Stimulated activated CD4-positive, alpha-beta T cell treated with anti-CD3 and anti-CD28 coated beads, Interleukin-1b, Interleukin-23, amount 100 ng/mL, for 24 hours (primary cell): Measurements from ENCODE around the gene SAE1.

Source experiments
- DNase-seq, 4 experiments: peaks; one replicate each; pipeline ENCODE4 v3.0.0-alpha.2; 2020; ENCODE audit warnings: low read depth in 4 of 4, low spot score in 1 of 4

Gene SAE1

DNA sequence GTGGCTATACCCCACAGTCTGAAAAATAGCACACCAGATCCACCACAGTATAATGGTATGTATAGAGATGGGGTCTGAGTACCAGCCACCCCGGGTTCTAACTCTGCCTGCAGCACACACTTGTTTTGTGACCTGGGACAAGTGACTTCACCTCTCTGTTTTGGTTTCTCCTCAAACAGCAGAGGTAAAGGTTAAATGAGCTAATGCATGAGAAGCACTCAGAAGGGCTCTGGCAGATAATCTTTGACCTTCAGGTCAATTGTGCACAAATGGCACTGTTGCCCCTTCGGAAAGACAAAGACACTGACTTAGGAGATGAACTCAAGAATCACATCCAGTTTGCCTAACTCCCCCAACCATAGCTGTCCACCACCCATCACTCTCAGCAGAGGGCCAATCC is 24.8 kb upstream of the SAE1 start:
- DNase-seq: no peak

DNA sequence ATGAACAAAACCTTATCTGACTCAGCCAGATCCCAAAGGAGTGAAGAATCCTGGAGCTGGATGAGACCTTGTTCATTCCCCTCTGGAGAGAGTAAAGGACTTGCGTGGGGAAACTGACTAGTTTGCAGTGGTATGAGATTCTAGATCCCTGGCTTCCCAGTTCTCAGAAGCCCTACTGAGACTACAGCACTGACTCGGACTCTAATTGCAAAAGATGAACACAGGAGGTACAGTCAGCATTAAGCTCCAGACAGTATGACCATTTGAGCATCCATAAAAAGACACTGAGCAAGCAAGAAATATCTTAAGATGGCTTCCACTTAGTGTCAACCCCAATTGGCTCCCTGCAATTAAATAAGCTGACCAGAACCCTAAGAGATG is 23.8 kb upstream of the SAE1 start:
- DNase-seq: no peak

DNA sequence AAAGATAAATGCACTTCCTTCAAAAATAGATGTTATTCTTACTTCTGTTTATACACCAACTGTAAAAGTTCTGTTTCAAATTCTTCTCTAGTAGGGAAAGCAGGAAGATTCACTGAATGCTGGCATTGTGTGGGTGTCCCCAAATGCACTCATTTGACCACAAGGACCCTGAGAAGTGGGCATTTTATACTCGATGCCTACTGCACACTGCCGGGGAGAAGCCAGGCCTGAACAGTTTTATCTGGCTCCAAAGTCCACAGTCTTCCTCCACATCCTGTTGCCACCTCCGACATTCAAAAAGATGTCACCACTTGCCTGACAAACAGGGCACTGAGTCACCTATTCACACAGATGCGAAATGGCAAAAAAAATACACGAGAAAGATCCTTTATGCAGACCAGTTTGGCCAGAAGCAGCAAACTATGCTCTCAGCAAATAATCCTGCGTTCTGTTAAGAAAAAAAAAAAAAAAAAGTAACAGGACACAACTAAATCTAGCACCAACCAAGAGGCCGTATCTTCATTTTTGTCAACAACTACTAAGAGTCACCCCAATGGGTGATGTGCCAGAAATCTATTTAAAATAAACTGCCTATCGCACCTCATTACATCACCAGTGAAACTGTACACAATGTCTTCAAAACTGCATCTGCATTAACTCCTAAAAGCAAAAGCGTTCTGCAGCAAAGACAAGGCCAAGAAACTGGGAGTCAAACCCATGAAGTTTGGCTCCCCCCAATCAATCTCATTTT is 23.3 kb upstream of the SAE1 start:
- DNase-seq: no peak

DNA sequence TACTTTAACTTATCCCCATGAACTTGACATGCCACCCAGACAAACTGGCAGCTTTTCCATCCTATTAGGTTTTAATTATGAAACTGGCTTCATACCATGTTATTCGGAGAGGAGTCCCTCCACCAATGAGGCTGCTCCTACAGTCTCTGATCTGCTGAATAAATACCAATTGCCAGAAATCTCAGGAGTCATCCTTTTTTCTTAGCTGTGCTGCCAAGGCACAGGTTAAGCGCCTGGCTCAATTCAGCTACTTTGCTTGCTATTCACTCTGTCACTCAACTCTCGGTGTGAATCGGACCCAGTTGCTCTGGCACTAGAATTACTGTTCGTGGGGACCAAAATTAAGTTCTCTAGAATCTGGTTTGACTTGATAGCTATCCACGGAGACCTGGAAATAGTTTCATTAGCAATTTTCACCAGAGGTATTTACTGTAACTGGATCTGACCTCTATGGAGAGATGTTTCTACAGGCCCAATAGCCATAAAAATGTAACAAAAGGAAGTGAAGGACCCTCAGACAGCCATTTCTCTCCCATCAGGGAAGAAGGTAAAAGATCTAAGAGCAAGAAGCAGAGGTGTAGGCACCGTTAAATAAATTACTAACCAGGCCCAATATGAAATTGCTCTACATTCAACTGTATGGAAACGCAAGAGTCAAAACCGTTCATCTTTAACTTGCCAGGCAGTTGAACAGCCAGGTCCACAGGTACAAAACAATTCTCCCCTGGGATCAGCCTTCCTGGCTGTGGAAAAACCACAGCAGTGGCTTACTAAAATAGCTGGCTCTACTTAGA is 22.5 kb upstream of the SAE1 start:
- DNase-seq: no peak

DNA sequence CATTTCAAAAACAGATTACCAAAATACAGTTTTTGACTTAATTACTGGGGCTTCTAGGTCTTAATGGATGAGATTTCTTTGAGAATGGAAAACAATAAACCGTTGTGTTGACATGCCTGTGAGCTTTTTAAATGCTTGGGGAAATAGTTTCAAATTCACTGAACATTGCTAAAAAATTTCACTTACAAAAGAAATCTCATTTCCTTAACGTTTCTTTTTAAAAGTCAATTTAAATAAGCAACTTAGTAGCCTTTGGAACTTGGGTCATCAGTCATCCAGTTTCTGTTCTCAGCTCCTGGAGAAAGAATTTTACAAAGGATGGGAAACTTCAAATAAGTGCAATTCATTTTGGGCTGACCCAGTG is 21.5 kb upstream of the SAE1 start:
- no peak for DNase-seq

DNA sequence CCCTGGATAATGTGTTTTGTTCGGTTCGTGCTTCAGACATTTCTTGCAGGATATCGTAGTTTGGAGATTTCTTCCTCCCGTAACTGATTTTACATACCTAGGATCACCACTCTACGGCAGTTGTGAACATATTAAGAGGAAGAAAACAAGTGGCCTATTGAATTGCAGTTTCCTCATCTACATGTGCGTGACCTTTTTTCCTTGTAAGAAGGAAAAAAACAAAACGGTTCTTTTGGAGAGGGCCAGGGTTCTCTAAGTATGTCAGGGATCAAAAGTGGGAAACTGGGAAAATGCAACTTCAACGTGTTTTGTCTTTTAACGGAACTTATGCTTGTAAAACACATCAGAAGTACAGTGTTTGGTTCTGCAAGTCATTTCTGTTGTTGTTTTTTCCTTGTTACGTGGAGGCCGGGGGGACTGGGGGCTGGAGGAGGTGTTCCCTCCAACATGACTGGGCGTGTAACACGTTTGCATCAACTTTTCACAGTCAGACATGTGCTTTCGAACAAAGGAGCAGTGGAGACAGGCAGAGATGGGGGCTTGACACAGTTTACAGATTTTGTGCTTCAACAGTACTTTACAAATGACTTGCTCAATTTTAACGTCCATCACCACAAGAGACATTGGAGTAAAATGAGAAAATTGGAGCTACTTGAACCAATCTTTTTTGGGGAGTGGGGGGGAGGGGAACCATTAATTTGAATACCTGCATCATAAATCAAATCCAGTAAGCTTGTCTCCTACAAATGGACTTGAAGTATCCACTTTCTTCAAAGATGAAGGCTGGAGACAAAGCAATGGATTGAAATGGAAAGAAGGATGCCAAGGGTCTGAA is 20.9 kb upstream of the SAE1 start:
- peak in 3 of 4 experiments; percentile 39 to 59 (median 45) for DNase-seq

DNA sequence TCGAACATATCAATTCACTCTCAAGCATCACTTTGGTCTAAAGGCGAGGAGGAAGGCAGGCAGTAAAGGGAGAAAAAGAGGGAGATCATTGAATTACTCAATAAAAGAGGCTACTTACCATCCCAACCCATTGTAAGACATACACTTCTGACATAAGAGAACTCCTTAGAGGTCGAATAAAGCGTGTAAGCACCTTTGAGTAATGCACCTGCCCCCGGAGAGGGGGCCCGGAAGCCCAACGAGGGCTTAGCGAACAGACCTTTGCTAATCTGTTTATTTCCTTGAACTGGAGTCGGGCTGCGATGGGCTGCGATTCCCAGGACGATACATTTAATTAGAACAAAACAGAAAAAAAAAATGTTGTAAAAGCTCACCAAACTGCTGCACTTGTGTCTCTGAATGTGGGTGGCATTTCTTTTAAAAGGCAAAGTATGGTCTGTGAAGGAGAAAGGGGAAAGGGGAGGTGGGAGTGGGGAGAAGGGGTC is 20.1 kb upstream of the SAE1 start:
- DNase-seq: no peak

DNA sequence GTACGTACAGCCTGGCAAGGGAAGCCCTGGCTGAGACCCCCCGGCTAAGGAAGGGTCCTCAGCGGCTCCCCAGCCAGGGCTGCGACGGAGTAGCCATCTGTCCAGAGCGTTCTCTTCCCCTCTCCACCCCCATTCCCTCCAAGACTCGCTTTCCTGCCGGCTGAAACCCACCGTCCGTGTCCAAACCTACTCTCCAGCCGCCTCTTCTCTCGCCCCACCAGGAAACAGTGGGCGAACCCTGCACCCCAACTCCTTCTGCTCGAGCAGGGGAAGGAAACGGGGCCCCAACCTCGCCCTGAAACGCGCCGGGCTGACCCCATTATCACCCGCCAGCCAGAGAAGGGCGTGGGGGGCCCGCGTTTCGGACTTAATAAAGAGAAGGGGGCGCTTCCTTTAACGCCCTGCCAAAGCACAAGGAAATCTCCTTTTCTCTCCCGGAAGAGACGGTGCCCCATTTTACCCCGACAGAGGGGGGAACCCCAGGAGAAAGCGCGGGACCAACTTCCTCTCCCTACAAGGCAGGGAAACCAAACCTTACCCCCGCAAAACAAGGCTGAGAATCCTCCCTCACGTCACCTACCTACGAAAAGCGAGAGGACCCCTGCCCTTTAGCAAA is 19.5 kb upstream of the SAE1 start:
- peak in 1 of 4 experiments; percentile 35 for DNase-seq

DNA sequence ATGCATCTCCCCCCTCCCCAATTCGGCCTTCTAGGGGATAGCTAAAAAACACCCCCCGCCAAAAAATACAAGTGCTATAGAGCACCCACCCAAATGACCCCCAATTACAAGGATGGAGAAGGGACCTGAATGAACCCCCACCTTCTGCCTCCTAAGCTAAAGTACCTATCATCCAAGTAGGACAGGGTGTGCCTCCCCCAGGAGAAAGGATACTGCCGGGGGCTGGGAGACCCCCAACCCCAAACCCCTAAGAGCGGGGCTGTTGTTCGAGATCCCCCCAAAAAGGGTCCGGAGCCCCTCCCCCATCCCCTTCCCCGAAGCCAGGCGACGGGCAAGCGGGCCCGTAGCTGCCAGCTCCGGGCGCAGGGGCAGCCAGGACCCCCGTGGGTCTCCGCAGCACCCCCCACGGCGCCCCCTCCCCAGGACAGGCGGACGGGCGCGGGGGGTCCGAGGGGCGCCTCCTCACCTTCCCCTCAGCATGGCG is 18.9 kb upstream of the SAE1 start:
- no peak for DNase-seq

DNA sequence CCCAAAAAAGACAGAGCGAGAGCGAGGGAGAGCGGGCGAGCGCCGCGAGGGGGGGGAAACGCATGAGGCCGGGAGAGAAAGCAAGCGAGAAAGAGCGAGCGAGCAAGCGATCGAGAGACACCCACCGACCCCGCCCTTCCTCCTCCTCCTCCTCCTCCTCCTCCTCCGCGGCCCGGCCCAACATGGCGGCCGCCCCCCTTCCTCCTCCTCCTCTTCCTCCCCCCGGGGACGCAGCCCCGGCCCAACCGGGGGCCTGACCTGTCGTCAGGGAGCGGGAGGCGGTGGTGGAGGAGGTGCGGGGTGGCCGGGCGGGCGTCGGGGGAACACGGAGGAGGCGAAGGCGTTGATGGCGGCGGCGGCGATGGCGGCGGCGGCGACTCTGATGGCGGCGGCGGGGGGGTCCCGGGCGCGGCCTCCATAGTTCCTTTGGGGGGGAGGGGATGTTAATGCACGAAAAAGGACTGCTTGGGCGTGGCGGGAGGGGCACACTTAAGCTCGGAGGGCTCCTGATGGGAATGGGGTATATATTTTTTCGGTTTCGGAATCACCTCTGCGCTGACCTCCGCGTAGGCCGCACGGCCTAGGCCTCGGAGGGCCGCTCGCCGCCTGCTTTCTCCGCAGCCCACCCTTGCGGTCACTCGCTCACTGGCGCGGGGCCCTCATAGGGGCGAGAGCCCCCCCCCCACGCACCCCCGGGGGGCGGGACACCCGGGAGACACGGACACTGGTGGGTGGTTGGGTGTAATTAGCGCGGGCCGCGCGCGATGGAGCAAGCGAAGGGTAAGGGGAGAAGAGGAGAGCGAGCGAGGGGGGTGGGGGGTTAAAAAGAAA is 18.3 kb upstream of the SAE1 start:
- DNase-seq: peak; percentile 60 to 86 (median 74)

DNA sequence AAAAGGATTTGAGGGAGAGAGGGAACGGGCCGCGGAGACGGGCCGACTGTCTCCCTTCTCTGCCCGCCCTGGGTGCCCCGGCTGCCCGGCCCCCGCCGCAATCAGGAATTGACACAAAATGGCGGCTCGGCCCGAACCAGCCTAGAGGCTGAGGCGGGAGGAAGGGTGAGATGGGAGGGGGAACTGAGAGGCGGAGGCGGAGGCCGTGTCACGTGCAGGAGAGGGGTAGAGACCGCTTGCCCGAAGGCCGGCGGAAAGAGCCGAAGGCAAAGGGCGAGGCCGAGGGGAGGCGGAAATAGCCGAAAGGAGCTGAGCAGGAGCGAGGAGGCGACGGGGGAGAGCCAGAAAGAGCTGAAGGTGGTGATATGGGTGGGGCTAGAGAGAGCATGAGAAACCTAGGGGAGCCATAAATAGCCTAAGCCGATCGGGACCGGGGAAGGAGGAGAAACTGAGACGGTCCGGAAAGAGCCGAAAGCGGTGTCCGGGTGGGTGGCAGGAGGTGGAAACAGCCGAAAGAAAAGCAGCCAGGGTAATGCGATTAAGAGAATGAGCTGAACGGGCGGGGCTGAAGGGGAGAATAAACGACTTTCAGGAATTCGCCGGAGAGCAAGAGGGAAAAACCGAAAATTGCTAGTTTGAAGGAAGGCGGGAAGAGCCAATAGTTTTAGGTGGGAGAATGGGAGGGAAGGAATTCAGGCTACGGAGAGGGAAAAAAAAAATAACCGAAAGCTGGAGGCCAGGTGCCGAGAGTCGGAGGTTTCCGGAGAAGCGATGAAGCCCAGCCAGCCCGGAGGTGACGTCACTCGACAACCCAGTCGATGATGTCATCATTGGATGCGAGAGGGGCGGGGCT is 17.4 kb upstream of the SAE1 start, which contains the start of gene ZC3H4:
TSS of gene ZC3H4 (minus strand) at position 780 of the 853 bp plus-strand sequence. CDS start 1,192 bp downstream, outside the sequence.
- DNase-seq: peak; percentile 93 to 99 (median 97)

DNA sequence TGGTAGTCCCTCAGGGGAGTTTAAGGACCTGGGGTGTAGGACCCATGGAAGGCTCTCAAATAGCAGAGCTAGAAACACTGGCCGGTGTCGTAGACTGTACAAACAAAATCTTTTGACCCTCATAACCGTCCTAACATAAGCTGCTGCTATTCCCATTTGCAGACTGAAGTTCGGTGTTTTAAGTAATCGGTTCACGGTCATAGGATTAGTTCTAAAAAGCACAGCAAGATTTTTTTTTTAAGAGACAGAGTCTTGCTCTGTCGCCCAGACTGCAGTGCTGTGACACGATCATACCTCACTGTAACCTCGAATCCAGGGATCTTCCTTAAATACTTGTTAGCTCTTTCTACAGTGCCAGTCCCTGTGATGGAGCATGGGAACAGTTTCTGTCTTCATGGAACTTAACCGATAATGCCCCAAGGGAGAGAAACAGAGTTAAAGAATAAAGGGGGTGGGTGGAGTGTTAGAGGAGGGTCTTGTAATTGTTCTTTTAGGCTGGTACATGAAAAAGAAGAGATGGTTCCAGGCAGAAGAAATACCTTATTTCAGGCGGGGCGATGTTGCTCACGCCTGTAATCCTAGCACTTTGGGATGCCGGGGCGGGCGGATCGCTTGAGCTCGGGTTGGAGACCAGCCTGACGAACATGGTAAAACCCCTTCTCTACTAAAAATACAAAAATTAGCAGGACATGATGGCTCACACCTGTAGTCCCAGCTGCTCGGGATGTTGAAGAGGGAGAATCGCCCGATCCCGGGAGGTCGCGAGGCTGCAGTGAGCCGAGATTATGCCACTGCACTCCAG is 16.6 kb upstream of the SAE1 start:
- no peak for DNase-seq

DNA sequence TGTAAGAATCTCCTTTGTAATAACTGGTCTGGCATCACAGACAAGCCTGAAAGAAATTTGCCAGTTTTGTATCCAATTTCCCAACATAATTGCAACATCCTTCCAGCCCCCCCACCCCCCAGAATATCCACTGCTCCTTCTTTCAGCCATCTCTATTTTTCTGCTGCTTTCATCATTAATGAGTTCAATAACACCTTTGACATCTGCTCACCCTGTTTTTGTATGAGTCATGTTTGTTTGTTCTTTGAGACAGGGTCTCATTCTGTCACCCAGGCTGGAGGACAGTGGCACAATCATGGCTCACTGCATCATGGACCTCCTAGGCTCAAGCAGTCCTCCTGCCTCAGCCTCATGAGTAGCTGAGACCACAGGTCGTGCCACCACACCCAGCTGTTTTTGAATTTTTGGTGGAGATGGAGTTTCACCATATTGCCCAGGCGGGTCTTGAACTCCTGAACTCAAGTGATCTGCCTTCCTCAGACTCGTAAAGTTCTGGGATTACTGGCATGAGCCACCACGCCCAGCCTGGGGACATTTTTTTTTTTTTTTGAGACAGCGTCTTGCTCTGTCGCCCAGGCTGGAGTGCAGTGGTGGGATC is 10.1 kb upstream of the SAE1 start:
- DNase-seq: no peak

DNA sequence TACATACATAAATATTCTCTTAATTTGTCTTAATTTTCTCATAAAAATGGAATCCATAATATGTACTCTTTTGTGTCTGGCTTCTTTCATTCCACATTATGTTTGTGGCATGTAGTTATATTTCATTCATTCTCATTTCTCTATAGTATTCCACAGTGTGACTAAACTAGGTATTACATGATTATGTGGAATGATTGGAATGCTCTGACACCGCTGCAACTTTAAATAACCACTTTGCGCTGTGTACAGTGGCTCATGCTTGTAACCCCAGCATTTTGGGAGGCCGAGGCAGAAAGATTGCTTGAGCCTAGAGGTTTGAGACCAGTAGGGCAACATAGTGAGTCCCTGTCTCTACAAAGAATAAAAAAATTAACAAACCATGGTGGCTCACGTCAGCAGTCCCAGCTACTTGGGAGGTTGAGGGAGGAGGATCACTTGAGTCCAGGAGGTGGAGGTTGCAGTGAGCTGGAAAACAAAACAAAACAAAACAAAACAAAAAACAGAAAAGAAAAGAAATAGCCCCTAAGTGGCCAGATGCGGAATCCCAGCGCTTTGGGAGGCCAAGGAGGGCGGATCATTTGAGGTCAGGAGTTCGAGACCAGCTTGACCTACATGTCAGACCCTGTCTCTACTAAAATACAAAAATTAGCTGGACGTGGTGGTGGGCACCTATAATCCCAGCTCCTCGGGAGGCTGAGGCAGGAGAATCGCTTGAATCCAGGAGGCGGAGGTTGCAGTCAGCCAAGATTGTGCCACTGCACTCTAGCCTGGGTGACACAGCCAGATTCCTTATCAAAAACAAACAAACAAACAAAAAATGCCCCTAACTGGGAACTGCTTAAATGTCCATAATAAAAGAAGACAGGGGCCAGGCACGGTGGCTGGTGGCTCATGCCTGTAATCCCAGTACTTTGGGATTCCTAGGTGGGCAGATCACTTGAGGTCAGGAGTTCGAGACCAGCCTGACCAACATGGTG is 8.0 kb upstream of the SAE1 start:
- no peak for DNase-seq

DNA sequence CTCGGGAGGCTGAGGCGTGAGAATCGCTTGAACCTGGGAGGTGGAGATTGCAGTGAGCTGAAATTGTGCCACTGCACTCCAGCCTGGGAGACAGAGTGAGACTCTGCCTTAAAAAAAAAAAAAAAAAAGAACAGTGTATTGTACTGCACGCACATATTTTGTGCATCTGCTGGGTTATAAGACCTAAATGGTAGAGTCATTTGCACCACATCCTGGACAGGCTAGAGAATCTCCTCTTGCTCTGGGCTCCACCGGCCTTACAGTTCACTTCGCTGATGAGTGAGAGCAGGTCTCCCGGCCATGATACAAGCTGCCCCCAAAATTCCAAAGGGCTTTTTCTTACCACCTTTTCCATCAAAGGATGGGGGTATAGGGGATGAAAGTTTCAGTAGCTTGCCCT is 7.2 kb upstream of the SAE1 start:
- no peak for DNase-seq

DNA sequence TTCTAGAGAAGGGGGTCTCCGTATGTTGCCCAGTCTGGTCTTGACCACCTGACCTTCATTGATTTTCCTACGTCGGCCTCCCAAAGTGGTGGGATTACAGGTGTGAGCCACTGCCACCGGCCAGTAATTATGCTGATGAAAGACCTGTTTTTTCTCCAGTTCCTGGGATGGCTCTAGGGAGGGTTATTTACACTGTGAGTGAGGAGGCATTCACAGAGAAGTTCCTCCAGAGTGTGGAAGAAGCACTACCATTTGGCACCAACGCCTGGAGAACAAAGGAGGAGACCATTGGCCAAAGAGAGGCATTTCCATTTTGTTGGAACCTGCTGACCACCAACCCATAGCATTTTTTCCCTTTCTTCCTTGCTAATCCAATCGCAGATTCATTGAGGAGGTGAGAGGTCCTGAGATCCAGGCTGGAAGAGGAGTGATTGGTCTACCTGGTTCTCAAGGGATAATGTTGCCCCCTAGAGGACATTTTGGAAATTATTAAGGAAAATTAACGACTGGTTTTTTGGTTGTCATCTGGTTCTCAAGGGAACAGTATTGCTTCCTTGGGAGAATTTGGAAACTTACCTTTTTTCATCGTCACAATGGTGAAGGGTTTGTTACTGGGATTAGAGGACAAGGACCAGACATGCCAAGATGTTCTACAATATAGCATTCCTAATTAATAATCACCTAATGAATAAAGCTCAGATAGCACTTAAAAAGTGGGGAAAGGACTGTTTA is 5.5 kb upstream of the SAE1 start:
- DNase-seq: no peak
